SK-N-SH (cell line): Measurements from ENCODE around the gene TIMM22.

Experiments
- CHD2 ChIP-seq: fragments of 150-350 bp; IDR thresholded peaks from 2 replicates; pipeline ENCODE4 v1.6.1; 2018; ENCODE audit warnings: low read length; ENCODE audit not compliant: partially characterized antibody
- EP300 ChIP-seq, 2 experiments: IDR thresholded peaks; 2 replicates each; pipeline versions ENCODE4 v1.4.0 to v1.6.1; 2012; ENCODE audit warnings: borderline replicate concordance in 1 of 2, low read depth in 1 of 2, low read length in 1 of 2
- EZH2phosphoT487 ChIP-seq: fragments of 200-600 bp; sonication (generic); IDR thresholded peaks from 2 replicates; pipeline ENCODE4 v1.6.1; 2017; ENCODE audit warnings: low read depth, mixed run types, mild to moderate bottlenecking, antibody characterized with exemption, moderate library complexity, borderline replicate concordance
- GATA2 ChIP-seq: sonication (generic); formaldehyde crosslinking; IDR thresholded peaks from 2 replicates; pipeline ENCODE4 v1.5.0; 2020; ENCODE audit warnings: mild to moderate bottlenecking, missing genetic modification reagents
- MAX ChIP-seq: IDR thresholded peaks from 2 replicates; pipeline ENCODE4 v1.4.0; 2012; ENCODE audit warnings: low read depth
- MXI1 ChIP-seq: IDR thresholded peaks from 2 replicates; pipeline ENCODE4 v1.6.1; 2012; ENCODE audit warnings: mild to moderate bottlenecking, low read depth, low read length, improper control_type of control experiment
- NRF1 ChIP-seq: IDR thresholded peaks from 2 replicates; pipeline ENCODE4 v1.6.1; 2012; ENCODE audit warnings: low read depth, mild to moderate bottlenecking, low read length
- POLR2AphosphoS5 ChIP-seq: IDR thresholded peaks from 2 replicates; pipeline ENCODE4 v1.6.1; 2012; ENCODE audit warnings: low read depth, low read length
- RAD21 ChIP-seq: IDR thresholded peaks from 2 replicates; pipeline ENCODE4 v1.6.1; 2012; ENCODE audit warnings: mild to moderate bottlenecking, low read length
- SIN3A ChIP-seq: IDR thresholded peaks from 2 replicates; pipeline ENCODE4 v1.6.1; 2012; ENCODE audit warnings: low read depth, mild to moderate bottlenecking, low read length, moderate library complexity, borderline replicate concordance
- SMC3 ChIP-seq: IDR thresholded peaks from 2 replicates; pipeline ENCODE4 v1.6.1; 2012; ENCODE audit warnings: low read depth, low read length, improper control_type of control experiment
- TAF1 ChIP-seq: IDR thresholded peaks from 2 replicates; pipeline ENCODE4 v1.6.1; 2012; ENCODE audit warnings: low read depth, mild to moderate bottlenecking, low read length, moderate library complexity, borderline replicate concordance
- YY1 ChIP-seq: IDR thresholded peaks from 2 replicates; pipeline ENCODE4 v1.4.0; 2012; ENCODE audit warnings: low read depth, mild to moderate bottlenecking
- TF ChIP-seq, protein P1 (sequence below): fragments of 200-600 bp; sonication (generic); IDR thresholded peaks from 2 replicates; pipeline ENCODE4 v1.6.1; 2017; ENCODE audit warnings: antibody characterized with exemption, mild to moderate bottlenecking, moderate library complexity

GRCh38 chr17:1026599-1026975, 29.7 kb downstream of the TIMM22 start:
- TF ChIP-seq, protein P1, sequence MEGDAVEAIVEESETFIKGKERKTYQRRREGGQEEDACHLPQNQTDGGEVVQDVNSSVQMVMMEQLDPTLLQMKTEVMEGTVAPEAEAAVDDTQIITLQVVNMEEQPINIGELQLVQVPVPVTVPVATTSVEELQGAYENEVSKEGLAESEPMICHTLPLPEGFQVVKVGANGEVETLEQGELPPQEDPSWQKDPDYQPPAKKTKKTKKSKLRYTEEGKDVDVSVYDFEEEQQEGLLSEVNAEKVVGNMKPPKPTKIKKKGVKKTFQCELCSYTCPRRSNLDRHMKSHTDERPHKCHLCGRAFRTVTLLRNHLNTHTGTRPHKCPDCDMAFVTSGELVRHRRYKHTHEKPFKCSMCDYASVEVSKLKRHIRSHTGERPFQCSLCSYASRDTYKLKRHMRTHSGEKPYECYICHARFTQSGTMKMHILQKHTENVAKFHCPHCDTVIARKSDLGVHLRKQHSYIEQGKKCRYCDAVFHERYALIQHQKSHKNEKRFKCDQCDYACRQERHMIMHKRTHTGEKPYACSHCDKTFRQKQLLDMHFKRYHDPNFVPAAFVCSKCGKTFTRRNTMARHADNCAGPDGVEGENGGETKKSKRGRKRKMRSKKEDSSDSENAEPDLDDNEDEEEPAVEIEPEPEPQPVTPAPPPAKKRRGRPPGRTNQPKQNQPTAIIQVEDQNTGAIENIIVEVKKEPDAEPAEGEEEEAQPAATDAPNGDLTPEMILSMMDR, result no peak
- TF ChIP-seq CHD2 (no peak), SMC3 (no peak), NRF1 (no peak), GATA2 (CRISPR knock-in tag) (no peak), YY1 (no peak), EZH2phosphoT487 (no peak), EP300 (IDR thresholded peaks at IDR 0.05; ENCODE audit: borderline replicate concordance in 1 of 2, low read depth in 1 of 2, low read length in 1 of 2) (no peak), RAD21 (no peak), TAF1 (no peak), POLR2AphosphoS5 (no peak), MXI1 (no peak), MAX (no peak), SIN3A (no peak)
